IMR-90 (cell line): ENCODE data around the gene PDS5B. TPM values are rescaled to one million over a fixed set of nuclear protein-coding genes. Genes with fewer than 3 reads are reported as not detected.

ENCODE experiments used
- ATAC-seq: fragments of 200-7000 bp; cut with Tn5 transposase; 2 replicates; pipeline ENCODE4 v1.9.1; 2020; ENCODE audit warnings: low read depth, mild to moderate bottlenecking, moderate library complexity
- BruUV-seq: library from RNA; stranded (reverse); fragments of 400-500 nt; replicated peaks from 2 replicates; lab custom pipeline; 2021; lab: Mats Ljungman, UMichigan
- CTCF ChIA-PET: fragments of 300-600 bp; formaldehyde crosslinking; extraction: SDS; loops from one replicate; lab custom pipeline; 2021; ENCODE audit warnings: antibody characterized with exemption; lab: Yijun Ruan, JAX
- POLR2A ChIA-PET: fragments of 300-600 bp; sonication (Branson Sonifier 250); formaldehyde crosslinking; loops from one replicate; lab custom pipeline; 2022; ENCODE audit warnings: antibody characterized with exemption; ENCODE audit not compliant: unreplicated experiment; lab: Charles Lee
- DNase-seq: peaks from one replicate; pipeline ENCODE4 v3.0.0; 2013
- H2AFZ ChIP-seq: replicated peaks from 2 replicates; pipeline ENCODE3; 2013; ENCODE audit warnings: low read length, mild to moderate bottlenecking; ENCODE audit not compliant: poor library complexity
- H2AK5ac ChIP-seq: 2 replicates; pipeline ENCODE4 v1.6.1; 2013; ENCODE audit warnings: low read depth, low read length, inconsistent platforms
- H2AK9ac ChIP-seq: replicated peaks from 2 replicates; pipeline ENCODE3; 2013; ENCODE audit warnings: mild to moderate bottlenecking, low read depth, low read length, moderate library complexity; ENCODE audit not compliant: poor library complexity
- H2BK120ac ChIP-seq: 2 replicates; pipeline ENCODE4 v1.6.1; 2013; ENCODE audit warnings: low read depth, low read length, inconsistent platforms
- H2BK15ac ChIP-seq: 3 replicates; pipeline ENCODE4 v1.6.1; 2013; ENCODE audit warnings: low read depth, low read length, inconsistent platforms
- H2BK20ac ChIP-seq: 2 replicates; pipeline ENCODE4 v1.6.1; 2013; ENCODE audit warnings: low read depth, mild to moderate bottlenecking, inconsistent platforms, low read length, moderate library complexity
- H2BK5ac ChIP-seq: 2 replicates; pipeline ENCODE4 v1.6.1; 2013; ENCODE audit warnings: mild to moderate bottlenecking, low read depth, low read length, inconsistent platforms; ENCODE audit not compliant: poor library complexity, severe bottlenecking
- H3K14ac ChIP-seq: replicated peaks from 2 replicates; pipeline ENCODE4 v1.6.1; 2013; ENCODE audit warnings: low read depth, low read length, inconsistent platforms
- H3K18ac ChIP-seq: 2 replicates; pipeline ENCODE4 v1.6.1; 2013; ENCODE audit warnings: low read depth, low read length, control low read depth
- H3K23ac ChIP-seq: 2 replicates; pipeline ENCODE4 v1.6.1; 2013; ENCODE audit warnings: low read depth, low read length, inconsistent platforms
- H3K27ac ChIP-seq: 2 replicates; pipeline ENCODE4 v1.5.1; 2013; ENCODE audit warnings: mild to moderate bottlenecking, control low read depth, low read length; ENCODE audit not compliant: insufficient read depth
- H3K27me3 ChIP-seq: 2 replicates; pipeline ENCODE4 v1.6.1; 2013; ENCODE audit warnings: low read length; ENCODE audit not compliant: control insufficient read depth, insufficient read depth
- H3K36me3 ChIP-seq: 2 replicates; pipeline ENCODE4 v1.6.1; 2013; ENCODE audit warnings: low read length, mixed read lengths; ENCODE audit not compliant: control insufficient read depth, insufficient read depth
- H3K4ac ChIP-seq: 2 replicates; pipeline ENCODE4 v1.6.1; 2013; ENCODE audit warnings: low read depth, low read length, inconsistent platforms
- H3K4me1 ChIP-seq: 2 replicates; pipeline ENCODE4 v1.6.1; 2013; ENCODE audit warnings: low read length, mixed read lengths; ENCODE audit not compliant: control insufficient read depth, insufficient read depth
- H3K4me2 ChIP-seq: 2 replicates; pipeline ENCODE4 v1.6.1; 2013; ENCODE audit warnings: low read depth, mild to moderate bottlenecking, control low read depth, low read length, moderate library complexity
- H3K4me3 ChIP-seq: 2 replicates; pipeline ENCODE4 v1.5.1; 2013; ENCODE audit warnings: low read depth, mild to moderate bottlenecking, control low read depth, low read length, moderate library complexity; ENCODE audit not compliant: insufficient read depth
- H3K56ac ChIP-seq: 2 replicates; pipeline ENCODE4 v1.6.1; 2013; ENCODE audit warnings: low read length, inconsistent platforms; ENCODE audit not compliant: insufficient read depth; ENCODE audit errors: extremely low read depth
- H3K79me1 ChIP-seq, 2 experiments: 2 replicates each; pipeline ENCODE4 v1.6.1; 2013; ENCODE audit warnings: low read length in 2 of 2, inconsistent platforms in 1 of 2, low read depth in 1 of 2
- H3K9ac ChIP-seq: 2 replicates; pipeline ENCODE4 v1.6.1; 2013; ENCODE audit warnings: low read depth, low read length, control low read depth
- H3K9me1 ChIP-seq: 2 replicates; pipeline ENCODE4 v1.6.1; 2013; ENCODE audit warnings: low read length, inconsistent platforms; ENCODE audit not compliant: insufficient read depth
- H3K9me3 ChIP-seq: 2 replicates; pipeline ENCODE4 v1.6.1; 2013; ENCODE audit warnings: low read length; ENCODE audit not compliant: control insufficient read depth, insufficient read depth
- H4K20me1 ChIP-seq: 2 replicates; pipeline ENCODE4 v1.6.1; 2013; ENCODE audit warnings: low read length, inconsistent platforms; ENCODE audit not compliant: insufficient read depth
- H4K5ac ChIP-seq: 2 replicates; pipeline ENCODE4 v1.6.1; 2013; ENCODE audit warnings: mild to moderate bottlenecking, low read depth, low read length, control low read depth
- H4K8ac ChIP-seq, 2 experiments: 2 replicates each; pipeline ENCODE4 v1.6.1; 2013; ENCODE audit warnings: low read depth in 2 of 2, low read length in 2 of 2, control low read depth in 1 of 2, inconsistent platforms in 1 of 2
- H4K91ac ChIP-seq: 2 replicates; pipeline ENCODE4 v1.6.1; 2013; ENCODE audit warnings: low read depth, low read length, inconsistent platforms; ENCODE audit not compliant: insufficient read depth
- BHLHE40 ChIP-seq: fragments of 150-350 bp; IDR thresholded peaks from 2 replicates; pipeline ENCODE4 v1.6.1; 2016; ENCODE audit warnings: mild to moderate bottlenecking, low read depth, low read length
- CTCF ChIP-seq: conservative IDR thresholded peaks from 2 replicates; pipeline ENCODE4 v1.5.1; 2012; ENCODE audit warnings: mild to moderate bottlenecking, low read depth, low read length, improper control_type of control experiment
- FOS ChIP-seq: fragments of 150-350 bp; IDR thresholded peaks from 2 replicates; pipeline ENCODE4 v1.6.1; 2016; ENCODE audit warnings: low read depth, low read length
- MAZ ChIP-seq: IDR thresholded peaks from 2 replicates; pipeline ENCODE4 v1.6.1; 2012; ENCODE audit warnings: low read depth, mild to moderate bottlenecking, low read length, improper control_type of control experiment, moderate library complexity, borderline replicate concordance
- RCOR1 ChIP-seq: IDR thresholded peaks from 2 replicates; pipeline ENCODE4 v1.6.1; 2012; ENCODE audit warnings: mild to moderate bottlenecking, low read length, improper control_type of control experiment; ENCODE audit not compliant: insufficient replicate concordance
- RFX5 ChIP-seq: IDR thresholded peaks from 2 replicates; pipeline ENCODE4 v1.8.0; 2012; ENCODE audit warnings: low read depth, mild to moderate bottlenecking, low read length, moderate library complexity
- SMC3 ChIP-seq: fragments of 150-350 bp; IDR thresholded peaks from 2 replicates; pipeline ENCODE4 v1.6.1; 2016; ENCODE audit warnings: low read depth, mild to moderate bottlenecking, antibody characterized with exemption, low read length, moderate library complexity
- USF2 ChIP-seq: fragments of 150-350 bp; IDR thresholded peaks from 2 replicates; pipeline ENCODE4 v1.6.1; 2017; ENCODE audit warnings: mild to moderate bottlenecking, antibody characterized with exemption, low read length, low read depth
- WGBS, 2 experiments: methylation state at CpG; one replicate each; pipeline versions ENCODE4 v1.1.5 to v1.1.7; 2013; ENCODE audit warnings: missing lambda C conversion rate in 2 of 2; ENCODE audit not compliant: insufficient read length in 1 of 2; ENCODE audit errors: extremely low coverage in 2 of 2; 5-methylcytosine and 5-hydroxymethylcytosine counted together
- dilution Hi-C: fragments of 300-500 bp; cut with HindIII; formaldehyde crosslinking; loops from one replicate; pipeline ENCODE4 v1.14.3; 2018; ENCODE audit warnings: low sequenced_read_pairs; ENCODE audit not compliant: unreplicated experiment
- in situ Hi-C: fragments of 300-500 bp; cut with MboI; formaldehyde crosslinking; loops from 3 replicates; pipeline ENCODE4 v1.14.3; 2019; ENCODE audit warnings: low sequenced_read_pairs, inconsistent platforms, mixed read lengths
- intact Hi-C: fragments of 100-400 bp; cut with micrococcal nuclease; formaldehyde crosslinking; loops from 2 replicates; pipeline ENCODE4 v1.10.0; 2022
- polyA plus RNA-seq, 3 experiments: library from polyadenylated mRNA; depleted of rRNA; stranded (reverse); fragments of >200 nt; gene quantifications; 2 replicates each; pipeline ENCODE4 v1.2.3, GENCODE V29; 2012; ENCODE audit warnings: low replicate concordance in 1 of 3
- total RNA-seq: library from RNA; depleted of rRNA; stranded (reverse); fragments of >200 nt; gene quantifications from 2 replicates; pipeline ENCODE4 v1.2.3, GENCODE V29; 2012

PDS5B gene
- total and polyA plus RNA-seq, 2 of the 4 experiments (the other 2 are of a cell fraction): 6.2 to 20.1 TPM

- Histone ChIP-seq H3K27me3 (no peaks in the 10 kb centered on the region), H3K27ac (no peak overlapping the region), H2BK120ac (no peak overlapping the region), H3K4ac (no peak overlapping the region), H3K9ac (no peak overlapping the region), H4K91ac (no peak overlapping the region), H3K18ac (no peak overlapping the region), H3K14ac (no peak overlapping the region), H3K9me1 (no peaks in the 10 kb centered on the region), H2BK20ac (no peak overlapping the region), H3K23ac (no peak overlapping the region), H2BK15ac (no peak overlapping the region), H3K9me3 (no peaks in the 10 kb centered on the region), H3K4me1 (no peaks in the 10 kb centered on the region), H2BK5ac (no peak overlapping the region), H2AFZ (no peak overlapping the region), H2AK5ac (no peak overlapping the region), H4K20me1 (0 out of 2 replicates have a peak, but pooled peaks cover 8% of the 10 kb centered on the region), H3K79me1 (peaks cover 8 to 40% of the 10 kb centered on the region in 2 experiments; a peak in 3 of 4 replicates), H2AK9ac (no peak overlapping the region), H3K4me2 (no peak overlapping the region), H3K56ac (no peak overlapping the region), H4K8ac (no peak overlapping the region), H3K4me3 (no peak overlapping the region), H3K36me3 (no peaks in the 10 kb centered on the region), H4K5ac (no peak overlapping the region)
- no peak for ATAC-seq
- ChIA-PET CTCF (no interaction called here), POLR2A (no interaction called here)
- in situ Hi-C loops: no loop called here
- no peak for DNase-seq
- intact Hi-C loops: loop anchor here (1.0 to 10.0 kb wide), 2 partner anchors 52 to 56 kb away; partner anchors contain the start of gene PDS5B
- BruUV-seq: no TSS peak
- TF ChIP-seq MAZ (no peak), SMC3 (no peak), BHLHE40 (no peak), FOS (no peak), CTCF (no peak), RFX5 (no peak), USF2 (no peak), RCOR1 (no peak)
- 100% methylated on average over 2 of the region's 9 CpGs; no CpG with 5 or more reads in 1 of the 2 experiments for WGBS, 2 experiments
- dilution Hi-C loops: no loop called here
Measured at GRCh38 chr13:32638739-32639138, 52.5 kb downstream of the PDS5B start.
